ENCODE measurements around the gene PLCB3. TPM values are rescaled to one million over a fixed set of nuclear protein-coding genes. Genes with fewer than 3 reads are reported as not detected.

Gene PLCB3
- total RNA-seq, 4 donors from 2014 or later, result 33.3 to 46.9 (median 36.3) TPM

GRCh38 chr11:64263021-64263946 is 12.0 kb downstream of the PLCB3 start:
- WGBS, result 84% methylated on average over 8 of the region's 29 CpGs
- Histone ChIP-seq H3K27me3 (no peaks in the 10 kb centered on the region), H3K4me1 (peaks cover 14% of the 10 kb centered on the region), H3K36me3 (peaks cover 78% of the 10 kb centered on the region), H3K27ac (no peak overlapping the region), H3K9me3 (no peaks in the 10 kb centered on the region), H3K4me3 (no peak overlapping the region)
- DNase-seq (ENCODE audit: low spot score in 2 of 2), result no peak
- no peak for TF ChIP-seq POLR2A (IDR thresholded peaks at IDR 0.05)
- TF ChIP-seq POLR2AphosphoS5 (IDR thresholded peaks at IDR 0.05), result no peak
- no peak for TF ChIP-seq CTCF (IDR thresholded peaks at IDR 0.05)
- no peak for TF ChIP-seq EP300 (IDR thresholded peaks at IDR 0.05)

- TF ChIP-seq EP300 (IDR thresholded peaks at IDR 0.05) (no peak), POLR2A (IDR thresholded peaks at IDR 0.05) (no peak), CTCF (IDR thresholded peaks at IDR 0.05) (no peak), POLR2AphosphoS5 (IDR thresholded peaks at IDR 0.05) (no peak)
- H3K36me3 ChIP-seq, result peaks cover 72% of the 10 kb centered on the region
- WGBS, result no CpG with 5 or more reads among the region's 8 CpGs
Observed at GRCh38 chr11:64263947-64264317, 12.6 kb downstream of the PLCB3 start.

GRCh38 chr11:64264371-64264852 is 13.1 kb downstream of the PLCB3 start:
- WGBS, result 73% methylated on average over 9 of the region's 10 CpGs
- TF ChIP-seq CTCF (IDR thresholded peaks at IDR 0.05) (no peak), POLR2AphosphoS5 (IDR thresholded peaks at IDR 0.05) (no peak), EP300 (IDR thresholded peaks at IDR 0.05) (no peak)
- DNase-seq (ENCODE audit: low spot score in 2 of 2), result no peak
- Histone ChIP-seq H3K27ac (no peak overlapping the region), H3K9me3 (no peaks in the 10 kb centered on the region), H3K4me3 (no peak overlapping the region), H3K27me3 (no peaks in the 10 kb centered on the region), H3K36me3 (peaks cover 67% of the 10 kb centered on the region), H3K4me1 (peaks cover 26% of the 10 kb centered on the region)

More at GRCh38 chr11:64263947-64264317, 12.6 kb downstream of the PLCB3 start:
- Histone ChIP-seq H3K27me3 (no peaks in the 10 kb centered on the region), H3K4me3 (no peak overlapping the region), H3K4me1 (peaks cover 21% of the 10 kb centered on the region), H3K9me3 (no peaks in the 10 kb centered on the region), H3K27ac (no peak overlapping the region)
- no peak for DNase-seq (ENCODE audit: low spot score in 2 of 2)

GRCh38 chr11:64265176-64266160 is 14.1 kb downstream of the PLCB3 start:
- Histone ChIP-seq H3K9me3 (no peaks in the 10 kb centered on the region), H3K4me1 (peaks cover 26% of the 10 kb centered on the region), H3K36me3 (peaks cover 57% of the 10 kb centered on the region), H3K27me3 (no peaks in the 10 kb centered on the region), H3K27ac (no peak overlapping the region), H3K4me3 (no peak overlapping the region)
- WGBS, result 96% methylated on average over 19 of the region's 35 CpGs
- no peak for TF ChIP-seq POLR2AphosphoS5 (IDR thresholded peaks at IDR 0.05)
- TF ChIP-seq EP300 (IDR thresholded peaks at IDR 0.05), result no peak
- TF ChIP-seq POLR2A (IDR thresholded peaks at IDR 0.05), result no peak
- no peak for TF ChIP-seq CTCF (IDR thresholded peaks at IDR 0.05)
- no peak for DNase-seq (ENCODE audit: low spot score in 2 of 2)

All from suprapubic skin (tissue), 4 donors.